ENCODE data around the gene TCF7.

The TCF7 gene

DNA sequence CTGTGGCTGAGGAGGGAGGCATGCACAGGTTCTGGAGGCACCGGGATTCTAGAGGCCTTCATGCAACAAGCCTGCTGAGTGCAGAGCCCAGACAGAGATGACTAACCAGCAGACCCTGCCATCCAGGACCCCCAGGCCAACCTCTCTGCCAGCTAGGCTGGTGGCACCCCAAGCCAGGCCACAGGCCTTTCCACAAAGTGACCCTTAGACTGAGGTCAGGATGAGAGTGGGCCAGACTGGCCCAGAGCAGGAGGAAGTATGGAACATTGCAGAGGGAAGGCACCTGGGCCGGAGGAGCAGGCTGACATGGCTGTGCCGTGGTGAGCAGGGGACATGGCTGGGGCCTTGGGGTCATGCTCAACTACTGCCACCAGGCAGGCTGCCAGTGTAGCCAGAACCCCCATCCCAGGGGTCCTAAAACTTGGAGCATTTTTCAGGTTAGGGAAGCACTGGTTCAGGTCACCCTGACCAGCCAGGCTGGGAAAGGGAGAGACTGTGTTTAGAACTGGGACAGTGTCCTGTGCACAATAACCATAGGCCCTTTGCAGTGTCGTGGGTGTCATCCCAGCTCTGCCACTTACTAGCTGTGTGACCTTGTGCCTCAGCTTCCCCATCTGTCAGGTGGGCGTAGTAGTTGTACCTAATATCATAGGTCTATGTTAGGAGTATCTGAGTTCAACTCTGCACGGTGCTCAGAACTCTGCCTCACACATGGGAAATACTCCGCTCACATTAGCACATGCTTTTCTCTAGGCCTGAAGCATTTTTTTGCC, 17.3 kb downstream of the TCF7 start:
- DNase-seq: no peak

DNA sequence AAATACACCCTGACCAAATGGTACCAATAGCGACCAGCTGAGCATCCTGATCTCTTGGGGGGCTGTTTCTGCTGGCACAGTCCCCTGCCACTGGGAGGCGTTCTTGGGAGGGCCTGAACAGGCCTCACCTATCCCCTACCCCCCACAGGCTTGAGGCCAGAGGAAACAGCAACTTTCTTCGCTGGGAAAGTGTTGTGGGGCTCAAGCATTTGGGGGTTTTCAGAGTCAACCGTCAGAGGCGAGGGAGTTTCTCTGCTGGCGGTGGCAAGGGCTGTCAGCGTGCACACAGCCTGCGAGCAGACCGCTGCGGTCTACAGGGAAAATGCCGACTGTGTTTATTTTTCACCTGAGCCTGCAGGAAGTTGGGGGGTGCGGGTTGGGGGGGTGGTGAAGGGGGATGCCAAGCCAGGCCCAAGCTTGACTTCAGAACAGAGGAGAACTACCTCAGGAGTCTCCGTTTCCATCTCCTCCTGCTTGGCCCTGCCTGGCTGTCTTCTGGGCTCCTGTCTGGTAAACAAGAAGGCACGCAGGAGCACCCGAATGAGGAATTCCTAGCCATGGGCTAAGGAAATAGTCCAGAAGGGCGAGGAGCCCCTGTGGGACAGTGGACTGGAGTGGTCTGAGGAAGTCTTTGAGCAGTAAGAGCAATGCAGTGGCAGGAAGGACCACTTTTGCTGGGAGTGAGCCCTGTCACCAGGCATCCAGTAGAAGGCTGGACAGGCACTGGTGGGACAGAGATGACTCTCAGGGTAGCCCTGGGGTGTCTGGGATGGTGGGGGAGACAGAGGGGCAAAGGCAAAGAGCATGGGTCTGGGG, 18.1 kb downstream of the TCF7 start:
- no peak for DNase-seq

DNA sequence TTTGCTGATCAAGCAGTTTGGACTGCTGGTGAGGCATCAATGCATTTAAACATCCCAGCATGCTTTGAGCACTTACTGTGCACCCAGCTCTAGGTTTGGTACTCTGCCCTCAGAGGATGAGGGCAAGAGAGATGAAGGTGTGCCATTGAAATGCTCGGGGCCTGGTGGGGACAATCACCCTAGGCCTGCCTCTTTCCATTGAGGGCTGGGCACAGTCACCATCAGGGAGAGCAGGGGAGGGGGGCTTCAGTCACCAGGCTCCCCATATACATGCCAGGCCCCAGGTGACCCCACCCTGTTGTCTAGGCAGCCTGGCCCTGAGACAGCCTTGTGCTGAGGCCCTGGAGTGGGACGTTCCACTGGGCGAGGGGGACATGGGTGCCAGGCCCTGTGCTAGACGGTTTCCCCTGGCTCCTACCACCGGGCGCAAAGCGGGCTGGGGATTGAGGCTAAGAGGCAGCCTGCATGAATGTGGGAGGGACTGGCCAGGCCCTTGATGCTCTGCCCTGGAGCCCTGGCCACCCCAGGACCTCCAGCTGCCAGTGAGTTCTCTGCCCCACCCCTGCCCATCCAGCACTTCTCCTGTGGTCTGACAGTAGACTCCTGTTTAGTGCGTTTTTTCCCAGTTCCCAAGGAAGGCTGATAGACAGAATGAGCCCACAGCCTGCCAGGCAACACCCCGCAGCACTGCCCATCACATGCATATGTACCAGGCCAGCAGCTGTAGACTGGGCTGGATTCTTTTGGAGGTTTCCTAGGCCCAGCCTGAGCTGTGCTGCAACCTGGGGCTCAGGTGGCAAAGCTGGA, 18.9 kb downstream of the TCF7 start:
- no peak for DNase-seq

DNA sequence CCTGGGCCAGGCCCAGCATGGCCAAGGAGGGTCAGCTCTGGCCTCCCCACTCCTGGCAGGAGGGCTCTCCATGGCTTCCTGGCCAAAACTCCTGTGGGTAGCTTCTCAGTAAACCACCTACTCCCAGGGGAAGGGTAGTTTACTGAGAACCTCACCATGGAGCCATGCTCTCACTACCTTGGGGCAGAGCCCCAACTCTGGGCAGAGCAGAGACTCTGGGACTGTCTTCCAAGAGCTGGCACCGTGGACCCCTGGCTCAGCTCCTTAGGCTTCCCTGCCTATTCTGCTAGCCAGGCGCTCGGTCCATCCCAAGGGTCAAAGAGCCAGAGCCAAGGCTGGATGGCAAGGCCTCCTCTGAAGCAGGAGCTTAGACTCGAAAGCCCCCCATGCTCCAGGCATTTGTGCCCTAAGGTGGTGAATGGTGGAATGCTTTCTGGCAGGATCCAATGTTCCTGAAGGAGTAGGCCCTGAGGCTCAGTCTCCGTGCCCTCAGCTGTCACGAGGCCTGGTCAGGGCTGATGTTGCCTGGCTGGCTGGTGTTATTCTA, 19.6 kb downstream of the TCF7 start:
- no peak for DNase-seq

DNA sequence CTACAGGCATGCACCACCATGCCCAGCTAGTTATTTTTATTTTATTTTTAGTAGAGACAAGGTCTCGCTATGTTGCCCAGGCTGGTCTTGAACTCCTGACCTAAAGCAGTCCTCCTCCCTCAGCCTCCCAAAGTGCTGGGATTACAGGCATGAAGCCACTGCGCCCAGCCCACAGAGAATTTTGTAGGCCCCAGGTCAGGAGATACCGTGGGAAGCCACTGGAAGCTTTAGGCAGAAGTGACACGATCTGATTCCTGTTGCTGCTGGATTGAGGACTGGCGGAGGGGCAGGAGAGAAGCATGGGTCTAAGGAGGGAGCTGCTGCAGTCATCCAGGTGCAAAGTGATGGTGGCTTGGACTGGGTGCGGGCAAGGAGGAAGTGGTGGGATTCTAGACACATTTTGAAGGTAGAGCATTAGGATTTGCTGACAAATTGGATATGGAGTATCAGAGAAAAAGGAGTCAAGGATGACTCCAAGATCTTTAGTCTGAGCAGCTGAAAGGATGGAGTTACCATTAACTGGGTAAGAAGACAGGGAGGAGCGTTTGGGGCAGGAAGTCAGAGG, 20.7 kb downstream of the TCF7 start:
- no peak for DNase-seq

DNA sequence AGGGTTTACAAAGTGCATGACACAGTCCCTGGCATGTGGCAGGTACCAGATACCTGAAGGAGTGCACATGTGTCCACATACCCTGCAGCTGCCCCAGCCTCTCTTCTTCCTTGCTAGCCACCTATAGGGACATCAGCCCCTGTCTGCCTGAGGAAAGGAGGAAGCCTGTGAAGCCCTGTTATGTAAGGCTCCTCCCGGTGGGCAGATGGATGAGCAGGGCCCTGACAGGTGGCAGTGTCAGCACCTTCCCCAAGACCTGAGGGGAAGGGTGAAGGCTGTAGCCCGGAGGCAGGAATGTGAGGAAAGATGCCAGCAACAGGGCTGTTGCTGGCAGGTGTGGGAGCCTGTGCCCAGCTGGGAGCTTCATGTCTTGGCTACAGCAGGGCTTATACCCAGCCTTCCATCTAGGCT, 21.7 kb downstream of the TCF7 start:
- no peak for DNase-seq

DNA sequence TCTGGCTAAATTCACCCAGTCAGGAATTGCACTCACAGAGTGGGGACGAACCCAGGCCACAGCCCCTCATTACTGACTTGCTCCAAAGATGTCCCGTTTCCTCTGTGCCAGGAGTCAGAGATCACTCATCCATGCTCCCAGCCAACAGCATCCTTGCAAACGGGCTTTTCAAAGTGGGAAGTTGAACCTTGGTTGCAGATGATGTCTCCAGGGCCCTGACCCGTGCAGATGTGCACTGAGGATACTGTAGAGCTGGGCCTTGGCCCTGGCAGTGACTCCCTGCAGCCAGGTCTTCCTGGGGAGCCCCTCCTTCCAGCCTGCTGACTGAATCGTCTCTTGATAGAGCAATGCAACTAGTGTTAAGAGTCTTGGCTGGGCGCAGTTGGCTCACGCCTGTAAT, 22.3 kb downstream of the TCF7 start:
- DNase-seq: no peak

DNA sequence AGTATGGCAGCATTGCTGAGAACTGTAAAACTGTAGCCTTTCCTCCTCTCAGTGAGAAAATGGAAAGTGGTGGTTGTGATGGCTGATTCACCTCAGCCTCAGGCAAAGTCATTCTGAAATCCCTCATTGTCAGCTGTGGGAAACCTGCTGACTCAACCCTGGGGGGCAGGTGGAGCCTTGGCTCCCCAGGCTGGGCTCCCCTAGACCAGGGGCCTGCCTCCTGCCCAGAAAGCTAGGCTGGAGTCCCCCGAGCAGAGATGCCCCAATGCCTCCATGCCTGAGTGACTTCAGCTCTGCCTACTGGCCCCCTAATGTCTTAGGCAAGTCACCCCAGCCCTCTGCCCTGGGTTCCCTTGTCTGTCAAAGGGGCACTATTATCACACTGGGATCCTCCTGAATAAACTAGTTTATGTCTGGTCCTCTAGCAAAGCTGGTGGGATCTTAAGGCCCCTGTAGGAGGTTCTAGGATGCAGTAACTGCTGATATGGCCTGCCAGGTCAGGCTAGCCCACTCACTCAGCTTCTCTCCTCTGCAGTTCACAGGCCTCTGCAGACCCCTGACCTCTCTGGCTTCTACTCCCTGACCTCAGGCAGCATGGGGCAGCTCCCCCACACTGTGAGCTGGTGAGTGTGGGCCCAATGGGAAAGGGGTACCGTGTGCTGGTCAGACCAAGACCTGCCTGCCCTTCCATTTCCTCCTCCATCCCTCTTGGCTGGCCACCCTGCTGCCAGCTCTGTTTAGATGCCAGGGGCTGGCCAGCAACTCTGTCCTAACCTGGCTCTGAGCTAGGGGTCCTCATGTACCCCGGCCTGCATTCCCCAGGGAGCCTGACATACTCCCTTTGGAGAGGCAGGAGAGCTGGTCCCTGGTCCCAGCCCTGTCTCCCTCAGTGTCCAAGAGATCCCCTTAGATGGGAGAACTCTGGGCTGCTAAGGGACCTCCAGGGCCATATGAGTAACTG, 24.2 kb downstream of the TCF7 start:
- DNase-seq: no peak

DNA sequence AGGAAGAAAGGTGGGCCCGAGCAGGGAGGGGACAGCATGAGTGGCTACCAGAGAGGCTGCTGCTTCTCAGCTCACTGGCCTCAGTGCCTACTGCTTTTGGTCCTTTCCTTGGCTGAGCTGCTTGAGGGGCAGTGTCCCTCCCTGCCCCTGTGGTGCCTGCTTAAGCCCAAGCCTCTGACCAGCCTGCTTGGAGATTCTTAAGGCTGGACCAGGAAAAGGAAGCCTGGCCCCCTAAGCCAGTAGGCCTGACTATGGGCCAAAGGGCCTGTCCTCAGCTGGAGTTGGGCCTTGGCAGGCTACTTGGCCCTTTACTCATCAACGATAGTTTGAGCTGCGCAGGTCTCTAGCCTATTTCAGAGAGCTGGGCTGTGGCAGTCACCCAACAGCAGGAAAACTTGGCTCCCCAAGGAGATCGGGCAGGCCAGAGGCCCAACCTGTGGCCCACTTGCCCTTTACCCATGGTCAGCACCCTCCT, 24.9 kb downstream of the TCF7 start:
- no peak for DNase-seq

DNA sequence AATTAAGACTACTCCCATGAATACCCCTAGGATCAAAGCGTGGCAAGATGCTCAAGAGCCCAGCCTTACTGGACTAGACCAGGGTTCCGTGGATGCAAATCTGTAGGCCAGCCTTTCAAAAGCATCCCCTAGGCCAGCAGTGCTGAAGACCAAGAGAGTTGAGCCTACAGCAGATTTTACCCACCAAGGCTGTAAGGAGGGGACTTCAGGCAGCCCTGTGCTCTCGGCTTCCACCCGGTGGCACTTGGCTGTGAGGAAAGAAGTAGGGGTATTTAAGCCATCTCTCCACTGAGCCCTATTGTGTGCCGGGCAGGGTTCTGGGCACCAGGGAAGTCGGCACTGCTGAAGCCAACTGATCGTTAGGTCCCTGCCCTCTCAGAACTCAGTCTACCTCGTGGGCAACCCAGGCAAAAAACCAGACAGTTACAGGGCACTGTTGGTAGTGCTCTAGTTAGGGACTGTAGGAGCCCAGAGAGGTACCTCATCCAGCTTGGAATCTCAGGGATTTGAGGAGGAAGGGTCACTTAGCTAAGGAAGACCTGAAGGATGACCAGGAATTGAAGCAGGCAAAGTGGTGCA, 25.5 kb downstream of the TCF7 start:
- DNase-seq: no peak

DNA sequence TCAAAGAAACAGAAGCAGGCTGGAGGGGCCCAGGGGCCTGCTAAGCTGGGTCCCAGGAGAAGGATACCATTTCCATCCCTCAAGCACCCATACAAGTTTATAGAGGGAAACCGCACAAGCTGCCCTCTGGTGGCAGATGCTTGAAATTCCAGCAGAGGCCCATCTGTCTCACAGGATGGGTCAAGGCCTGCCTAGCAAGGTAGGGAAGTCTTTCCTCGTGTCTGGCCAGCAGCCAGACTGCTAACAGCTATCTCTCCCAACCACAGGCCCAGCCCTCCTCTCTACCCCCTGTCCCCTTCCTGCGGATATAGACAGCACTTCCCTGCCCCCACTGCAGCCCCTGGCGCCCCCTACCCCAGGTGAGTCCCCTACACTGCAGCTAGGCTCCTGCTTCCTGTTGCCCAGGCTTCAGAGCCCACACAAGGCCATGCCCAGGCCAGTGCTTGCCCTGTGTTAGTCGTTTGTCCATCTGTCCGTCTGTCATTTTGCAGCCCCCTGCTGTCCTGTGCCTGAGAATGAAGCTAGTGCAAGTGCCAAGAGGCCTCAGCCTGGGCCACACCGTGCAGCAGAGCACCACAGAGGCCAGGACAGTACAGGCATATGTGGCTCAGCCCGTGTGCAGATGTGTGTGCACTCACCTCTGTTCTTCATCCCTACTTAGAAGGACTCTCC, 26.2 kb downstream of the TCF7 start:
- peak; percentile 48 to 82 for DNase-seq

DNA sequence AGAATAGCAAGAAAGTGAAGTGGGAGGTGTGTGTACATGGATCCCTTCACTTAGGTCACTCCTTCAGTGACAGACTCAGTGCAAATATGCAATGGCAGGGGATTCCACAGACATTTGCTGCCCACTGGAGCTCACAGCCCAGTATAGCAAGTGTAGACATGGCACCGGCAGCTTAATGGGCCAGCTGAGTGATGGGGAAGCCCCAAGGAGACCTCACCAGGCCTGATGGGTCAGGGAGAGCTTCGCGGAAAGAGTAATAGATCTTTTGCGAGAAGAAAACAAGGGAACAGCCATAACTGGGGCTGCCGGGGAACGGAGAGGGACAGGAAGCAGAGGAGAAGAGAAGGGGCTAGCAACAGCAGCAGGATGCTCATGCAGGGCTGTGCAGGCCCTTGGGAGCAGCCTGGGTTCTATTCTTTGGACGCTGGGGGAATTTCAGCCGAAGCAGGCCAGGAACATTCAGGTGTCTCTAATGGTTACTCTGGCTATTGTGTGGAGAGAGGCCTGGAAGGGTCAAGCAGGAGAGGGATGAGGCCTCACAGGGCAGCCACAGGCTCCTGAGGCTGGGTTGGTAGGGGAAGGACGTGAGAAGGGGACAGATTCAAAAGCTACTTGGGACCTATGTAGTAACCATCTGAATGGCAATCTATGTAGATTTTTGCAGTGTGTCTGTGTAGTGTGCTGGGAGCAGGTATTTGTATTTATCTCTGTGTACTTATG, 27.0 kb downstream of the TCF7 start:
- peak; percentile 11 to 14 for DNase-seq

DNA sequence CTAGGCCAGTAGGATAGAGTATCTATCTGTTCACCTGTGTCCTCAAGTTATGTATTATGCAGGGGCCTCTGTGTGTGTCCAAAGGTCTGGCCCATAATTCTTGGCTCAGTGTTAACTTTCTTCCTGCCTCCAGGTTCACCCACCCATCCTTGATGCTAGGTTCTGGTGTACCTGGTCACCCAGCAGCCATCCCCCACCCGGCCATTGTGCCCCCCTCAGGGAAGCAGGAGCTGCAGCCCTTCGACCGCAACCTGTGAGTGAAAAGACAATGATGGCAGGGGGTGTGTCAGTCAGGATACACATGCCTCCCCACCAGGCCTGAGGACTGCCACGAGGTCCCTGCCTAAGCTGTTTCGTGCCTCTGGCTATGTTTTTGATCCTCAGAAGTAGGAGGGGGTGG, 27.6 kb downstream of the TCF7 start:
- DNase-seq: no peak

DNA sequence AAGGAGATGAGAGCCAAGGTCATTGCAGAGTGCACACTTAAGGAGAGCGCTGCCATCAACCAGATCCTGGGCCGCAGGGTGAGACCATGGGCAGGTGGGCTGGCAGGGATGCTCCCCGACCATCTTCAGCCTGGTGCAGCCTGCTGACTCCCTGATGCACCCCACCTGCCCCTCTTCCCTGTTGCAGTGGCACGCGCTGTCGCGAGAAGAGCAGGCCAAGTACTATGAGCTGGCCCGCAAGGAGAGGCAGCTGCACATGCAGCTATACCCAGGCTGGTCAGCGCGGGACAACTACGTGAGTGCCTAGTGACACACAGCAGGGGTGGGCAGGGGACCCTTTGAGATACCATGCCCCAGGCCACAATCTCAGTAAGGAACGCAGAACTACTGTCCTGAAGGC, 28.3 kb downstream of the TCF7 start:
- DNase-seq: no peak

DNA sequence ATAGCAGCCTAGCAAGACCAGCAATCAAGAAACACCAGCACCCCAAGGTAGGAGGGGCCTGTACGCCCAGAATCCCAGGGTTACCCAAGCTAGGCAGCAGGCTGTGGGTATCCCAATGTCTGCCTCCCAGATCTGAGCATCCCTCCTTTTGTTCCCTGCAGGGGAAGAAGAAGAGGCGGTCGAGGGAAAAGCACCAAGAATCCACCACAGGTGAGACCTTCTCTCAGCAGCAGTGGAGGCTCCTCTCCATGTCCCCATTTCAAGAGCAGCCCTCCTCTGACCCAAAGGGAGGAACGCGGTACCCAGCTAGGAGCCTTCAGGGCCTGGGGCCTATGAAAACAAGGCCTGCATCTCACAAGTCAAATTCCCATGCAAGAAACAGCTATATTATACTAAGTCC, 28.9 kb downstream of the TCF7 start:
- no peak for DNase-seq

DNA sequence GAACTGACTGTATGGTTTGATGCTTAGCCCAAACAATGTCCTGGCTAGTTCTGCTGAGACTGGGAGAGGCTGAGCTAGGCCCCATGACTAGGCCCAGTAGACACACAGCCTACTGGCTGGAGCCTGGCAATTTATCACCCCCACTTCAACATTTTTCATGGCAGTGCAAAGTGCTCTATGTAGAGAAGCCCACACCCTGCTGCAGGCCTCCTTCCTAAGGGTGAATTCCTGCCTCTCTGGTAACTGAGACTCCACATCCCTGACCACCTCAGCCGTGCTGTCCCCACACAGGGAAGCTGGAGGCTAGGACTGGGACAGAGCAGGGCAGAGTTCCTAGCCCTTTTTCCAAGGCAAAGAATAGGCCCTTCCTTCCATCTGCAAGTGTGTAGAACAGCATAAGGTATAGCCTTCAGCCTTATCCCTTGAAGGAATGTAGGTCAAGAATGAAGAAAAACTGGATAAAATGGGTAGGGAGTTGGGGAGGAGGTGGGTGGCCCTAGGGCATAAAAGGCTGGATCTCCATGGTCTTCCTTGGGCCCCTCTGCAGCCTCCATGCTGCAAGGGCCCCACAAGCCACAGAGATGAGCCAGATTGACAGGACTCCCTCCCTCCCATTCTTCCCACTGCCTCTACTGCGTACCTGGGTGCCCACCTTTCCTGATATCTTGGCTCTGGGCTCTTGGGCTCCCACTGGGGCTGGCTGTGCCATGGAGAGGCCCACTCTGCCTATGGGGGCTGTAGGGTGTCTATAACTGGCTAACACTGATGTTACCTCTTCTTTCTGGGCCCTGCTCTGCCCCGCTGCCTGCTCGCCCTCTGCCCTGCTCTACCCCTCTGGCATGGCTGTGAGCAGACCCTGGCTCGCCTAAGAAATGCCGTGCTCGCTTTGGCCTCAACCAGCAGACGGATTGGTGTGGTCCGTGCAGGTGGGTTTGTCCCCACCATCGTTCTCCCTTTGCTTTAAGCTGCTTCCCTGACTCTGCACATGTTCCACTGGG, 29.8 kb downstream of the TCF7 start:
- no peak for DNase-seq

DNA sequence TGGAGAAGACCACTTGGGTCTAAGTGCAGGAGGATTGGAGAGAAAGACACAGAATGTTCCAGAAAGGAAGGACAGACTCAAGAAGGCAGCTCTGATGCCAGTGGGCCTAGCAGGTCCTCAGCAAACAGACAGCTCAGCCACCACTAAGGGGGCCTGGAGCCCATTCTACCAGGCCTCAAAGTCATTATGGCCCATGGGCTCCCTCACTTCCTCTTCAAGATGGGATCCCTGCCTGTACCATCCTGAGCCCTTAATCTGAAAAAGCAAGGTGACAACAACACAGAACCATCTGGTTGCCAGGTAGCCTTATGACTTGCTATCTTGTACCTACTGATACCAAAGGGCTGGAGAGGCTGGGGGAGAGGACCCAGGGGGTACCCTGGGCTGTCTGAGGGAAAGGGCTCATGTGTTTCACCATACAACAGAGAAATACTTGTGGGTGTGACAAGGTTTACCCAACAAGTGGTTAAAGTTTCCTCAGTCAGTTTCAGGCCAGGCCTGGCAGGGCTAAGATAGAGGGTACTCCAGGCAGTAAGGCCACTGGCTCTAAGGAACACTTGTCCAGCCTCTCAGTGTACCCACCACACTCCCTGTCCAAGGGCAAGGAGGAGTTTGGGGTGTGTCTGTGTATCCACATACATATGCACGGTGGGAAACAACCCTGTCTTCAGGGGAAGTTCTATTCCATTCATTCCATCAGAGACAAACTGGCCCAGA, 30.7 kb downstream of the TCF7 start:
- DNase-seq: peak in 1 of 2 donors; percentile 7
